Colonic mucosa (tissue), 4 donors: Measurements from ENCODE around the gene EFCAB11. TPM values are rescaled to one million over a fixed set of nuclear protein-coding genes. Genes with fewer than 3 reads are reported as not detected.

Experiments used
- DNase-seq: peaks from one replicate; pipeline ENCODE4 v3.0.0-alpha.2; 2020
- H3K27ac ChIP-seq: fragments of 200-600 bp; one replicate; pipeline ENCODE4 v1.8.0; 2021
- H3K27me3 ChIP-seq: fragments of 200-600 bp; one replicate; pipeline ENCODE4 v1.8.0; 2021
- H3K36me3 ChIP-seq: fragments of 200-600 bp; one replicate; pipeline ENCODE4 v1.8.0; 2021
- H3K4me1 ChIP-seq: fragments of 200-600 bp; one replicate; pipeline ENCODE4 v1.8.0; 2021; ENCODE audit warnings: mild to moderate bottlenecking
- H3K4me3 ChIP-seq: fragments of 200-600 bp; one replicate; pipeline ENCODE4 v1.8.0; 2021
- H3K9ac ChIP-seq, 2 donors: one replicate each; pipeline ENCODE4 v1.7.0; 2013; ENCODE audit warnings: control low read depth in 2 of 2, low read depth in 2 of 2, low read length in 2 of 2
- H3K9me3 ChIP-seq: fragments of 200-600 bp; one replicate; pipeline ENCODE4 v1.8.0; 2021
- intact Hi-C: fragments of 100-400 bp; cut with DNase I; formaldehyde crosslinking; loops from one replicate; pipeline ENCODE4 v1.14.1; 2022
- total RNA-seq, 2 donors: library from RNA; stranded (reverse); fragmentation: NEBNext Ultra II Directional in 1 of 2; extraction: Animal tissue kit (Norgen Biotek cat#: 25700) in 1 of 2; gene quantifications; one replicate each; pipeline ENCODE4 v1.2.1, GENCODE V29; 2021
- TF ChIP-seq, protein P1 (sequence below): fragments of 200-600 bp; IDR thresholded peaks from one replicate; pipeline ENCODE4 v1.8.0; 2022; ENCODE audit warnings: antibody characterized with exemption, mild to moderate bottlenecking
- donor health status: healthy.
- donor health status: DM: no; HTN: no; CAD: no.
- donor health status: DM: no; HTN: no; CAD: no.

The EFCAB11 gene
- total RNA-seq, 2 donors from 2014 or later: 12.1 to 14.1 TPM

DNA sequence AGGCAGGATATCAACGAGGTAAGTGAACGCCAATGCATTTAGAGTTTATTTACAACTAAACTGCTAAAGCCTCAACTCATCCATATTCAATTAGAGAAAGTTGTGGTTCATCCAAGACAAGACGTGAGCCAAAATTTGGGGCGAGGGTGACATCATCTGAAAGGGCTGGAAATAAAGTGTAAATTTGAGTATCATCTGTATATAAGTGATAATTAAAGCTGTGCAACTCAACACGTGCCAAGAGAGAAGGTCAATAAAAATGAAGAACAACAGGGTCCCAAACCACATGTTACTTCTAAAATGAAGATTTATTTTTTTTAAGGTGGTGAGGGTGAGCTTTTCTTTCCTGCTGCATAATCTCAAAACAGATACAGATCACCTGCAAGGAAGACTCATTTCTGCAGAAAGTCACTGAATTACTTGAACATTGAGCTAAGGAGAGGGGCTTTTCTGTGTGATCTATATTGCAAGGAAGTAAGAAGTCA, 203.6 kb downstream of the EFCAB11 start:
- Histone ChIP-seq H3K9ac (no peak overlapping the region), H3K36me3 (no peaks in the 10 kb centered on the region), H3K27me3 (no peaks in the 10 kb centered on the region), H3K27ac (no peak overlapping the region), H3K9me3 (no peaks in the 10 kb centered on the region), H3K4me3 (no peak overlapping the region), H3K4me1 (no peaks in the 10 kb centered on the region)
- TF ChIP-seq, protein P1, sequence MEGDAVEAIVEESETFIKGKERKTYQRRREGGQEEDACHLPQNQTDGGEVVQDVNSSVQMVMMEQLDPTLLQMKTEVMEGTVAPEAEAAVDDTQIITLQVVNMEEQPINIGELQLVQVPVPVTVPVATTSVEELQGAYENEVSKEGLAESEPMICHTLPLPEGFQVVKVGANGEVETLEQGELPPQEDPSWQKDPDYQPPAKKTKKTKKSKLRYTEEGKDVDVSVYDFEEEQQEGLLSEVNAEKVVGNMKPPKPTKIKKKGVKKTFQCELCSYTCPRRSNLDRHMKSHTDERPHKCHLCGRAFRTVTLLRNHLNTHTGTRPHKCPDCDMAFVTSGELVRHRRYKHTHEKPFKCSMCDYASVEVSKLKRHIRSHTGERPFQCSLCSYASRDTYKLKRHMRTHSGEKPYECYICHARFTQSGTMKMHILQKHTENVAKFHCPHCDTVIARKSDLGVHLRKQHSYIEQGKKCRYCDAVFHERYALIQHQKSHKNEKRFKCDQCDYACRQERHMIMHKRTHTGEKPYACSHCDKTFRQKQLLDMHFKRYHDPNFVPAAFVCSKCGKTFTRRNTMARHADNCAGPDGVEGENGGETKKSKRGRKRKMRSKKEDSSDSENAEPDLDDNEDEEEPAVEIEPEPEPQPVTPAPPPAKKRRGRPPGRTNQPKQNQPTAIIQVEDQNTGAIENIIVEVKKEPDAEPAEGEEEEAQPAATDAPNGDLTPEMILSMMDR: no peak
- intact Hi-C loops: no loop called here
- DNase-seq: no peak

DNA sequence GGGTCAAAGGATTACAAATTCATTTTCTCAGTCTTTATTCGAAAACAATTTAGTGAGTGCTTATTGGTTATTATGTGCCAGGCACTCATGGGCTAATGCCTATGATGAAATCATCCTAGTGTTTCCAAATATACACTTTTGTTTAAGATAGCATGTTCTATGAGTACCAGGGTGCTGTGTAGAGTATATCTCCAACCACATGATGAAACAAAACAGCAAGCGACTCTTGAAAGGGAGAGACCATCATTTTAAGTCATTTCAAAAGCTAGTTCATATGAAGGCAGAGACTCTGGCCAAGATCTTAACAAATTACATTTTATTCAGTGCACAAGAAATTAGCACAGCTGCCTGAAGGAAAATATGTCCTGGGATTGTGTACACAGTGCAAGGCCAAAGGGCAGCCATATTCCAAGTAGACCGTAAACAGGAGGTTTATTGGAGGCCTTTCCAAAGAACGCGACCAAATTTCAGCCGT, 204.2 kb downstream of the EFCAB11 start:
- H3K4me3 ChIP-seq: no peak overlapping the region
- no peaks in the 10 kb centered on the region for H3K9me3 ChIP-seq
- no peak for DNase-seq
- no peak overlapping the region for H3K27ac ChIP-seq
- TF ChIP-seq, protein P1: no peak
- no peaks in the 10 kb centered on the region for H3K27me3 ChIP-seq
- H3K9ac ChIP-seq: no peak overlapping the region
- H3K4me1 ChIP-seq: no peaks in the 10 kb centered on the region
- intact Hi-C loops: no loop called here
- H3K36me3 ChIP-seq: no peaks in the 10 kb centered on the region

DNA sequence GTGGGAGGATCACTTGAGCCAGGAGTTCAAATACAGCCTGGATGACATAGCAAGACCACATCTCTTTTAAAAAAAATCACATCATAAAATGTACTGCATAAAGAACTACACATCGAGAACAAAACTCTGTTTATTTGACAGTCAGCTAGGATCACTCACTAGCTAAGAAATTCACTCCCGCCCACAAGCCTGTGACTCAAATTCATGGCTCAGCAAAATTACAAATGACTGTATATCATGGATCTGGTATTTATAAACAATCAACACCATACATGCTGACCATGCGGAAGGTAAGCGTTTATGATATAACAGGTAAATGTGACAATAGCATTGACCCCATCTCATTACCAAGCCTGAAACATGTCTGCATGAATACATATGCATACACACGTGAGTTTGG, 206.5 kb downstream of the EFCAB11 start:
- TF ChIP-seq, protein P1: no peak
- no peaks in the 10 kb centered on the region for H3K4me1 ChIP-seq
- H3K27ac ChIP-seq: no peak overlapping the region
- no peak overlapping the region for H3K4me3 ChIP-seq
- no peak overlapping the region for H3K9ac ChIP-seq
- H3K27me3 ChIP-seq: no peaks in the 10 kb centered on the region
- H3K9me3 ChIP-seq: no peaks in the 10 kb centered on the region
- no peak for DNase-seq
- H3K36me3 ChIP-seq: no peaks in the 10 kb centered on the region
- intact Hi-C loops: no loop called here

DNA sequence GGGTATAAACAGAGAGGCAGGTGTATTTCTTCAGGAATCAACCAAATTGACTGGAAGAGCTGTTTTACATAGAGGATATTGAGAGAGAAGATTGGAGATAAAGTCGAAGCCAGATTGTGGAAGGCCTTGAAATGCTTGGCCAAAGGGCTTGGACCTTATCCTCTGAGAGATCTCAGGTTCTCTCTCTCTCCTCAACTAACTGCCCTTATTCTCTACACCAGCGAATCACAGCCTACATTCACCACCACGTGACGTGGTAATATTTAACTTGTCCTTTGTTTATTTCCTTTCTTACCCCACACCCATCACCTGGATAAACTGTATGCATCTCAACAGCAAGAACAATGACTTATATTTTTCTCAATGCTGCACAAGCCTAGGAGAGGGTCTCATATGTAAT, 207.4 kb downstream of the EFCAB11 start:
- Histone ChIP-seq H3K9ac (no peak overlapping the region), H3K4me1 (no peaks in the 10 kb centered on the region), H3K27ac (no peak overlapping the region), H3K27me3 (no peaks in the 10 kb centered on the region), H3K9me3 (no peaks in the 10 kb centered on the region), H3K36me3 (no peaks in the 10 kb centered on the region), H3K4me3 (no peak overlapping the region)
- TF ChIP-seq, protein P1: no peak
- DNase-seq: no peak
- intact Hi-C loops: no loop called here

DNA sequence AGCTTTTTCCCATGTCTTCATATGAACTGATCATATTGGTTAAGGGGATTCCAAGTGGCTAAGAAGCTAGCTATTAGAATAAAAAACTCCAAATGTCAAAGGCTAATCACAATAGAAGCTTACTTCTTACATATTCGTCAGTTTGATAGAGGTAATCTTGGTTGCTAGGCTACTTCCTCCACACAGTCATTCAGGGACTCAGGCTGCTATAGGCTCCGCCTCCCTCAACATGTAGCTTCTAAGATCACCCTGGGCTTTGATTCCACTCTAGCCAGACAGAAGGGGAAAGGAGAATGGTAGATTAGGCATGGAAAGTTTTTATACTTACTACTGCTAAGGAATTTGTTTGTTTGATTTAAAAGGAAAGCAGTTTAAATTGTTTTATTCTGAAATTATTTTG, 207.9 kb downstream of the EFCAB11 start:
- Histone ChIP-seq H3K36me3 (no peaks in the 10 kb centered on the region), H3K27ac (no peak overlapping the region), H3K9me3 (no peaks in the 10 kb centered on the region), H3K9ac (no peak overlapping the region), H3K27me3 (no peaks in the 10 kb centered on the region), H3K4me1 (no peaks in the 10 kb centered on the region), H3K4me3 (no peak overlapping the region)
- TF ChIP-seq, protein P1: no peak
- intact Hi-C loops: no loop called here
- no peak for DNase-seq
